ACHN (cell line): ENCODE measurements around the gene HOXD9.

Source experiments
- DNase-seq: peaks from one replicate; pipeline ENCODE4 v3.0.0-alpha.2; 2015
- in situ Hi-C: cut with HindIII; loops from 2 replicates; pipeline ENCODE4 v1.10.0; 2017; ENCODE audit warnings: low sequenced_read_pairs, low pct_ligation_motif_present, low pct_unique_long_range_greater_than_20kb

Gene HOXD9

GRCh38 chr2:176145085-176145969 is 22.8 kb downstream of the HOXD9 start:
- in situ Hi-C loops: loop anchor here (25.0 kb wide), 2 partner anchors 292 to 517 kb away; no protein-coding TSS in a partner anchor
- no peak for DNase-seq

- DNase-seq: no peak
- in situ Hi-C loops: loop anchor here (25.0 kb wide), 2 partner anchors 291 to 516 kb away; no protein-coding TSS in a partner anchor
Observed at GRCh38 chr2:176146101-176146500, 23.6 kb downstream of the HOXD9 start.

GRCh38 chr2:176146645-176147044 is 24.1 kb downstream of the HOXD9 start:
- in situ Hi-C loops: loop anchor here (25.0 kb wide), 2 partner anchors 291 to 516 kb away; no protein-coding TSS in a partner anchor
- no peak for DNase-seq

- DNase-seq: no peak
- in situ Hi-C loops: loop anchor here (25.0 kb wide), 2 partner anchors 290 to 515 kb away; no protein-coding TSS in a partner anchor
Observed at GRCh38 chr2:176147210-176147799, 24.8 kb downstream of the HOXD9 start.

GRCh38 chr2:176147800-176148496 is 25.4 kb downstream of the HOXD9 start:
- DNase-seq: no peak
- in situ Hi-C loops: loop anchor here (25.0 kb wide), 2 partner anchors 289 to 514 kb away; no protein-coding TSS in a partner anchor

- no peak for DNase-seq
- in situ Hi-C loops: loop anchor here (25.0 kb wide), 2 partner anchors 288 to 513 kb away; no protein-coding TSS in a partner anchor
Observed at GRCh38 chr2:176148751-176149421, 26.4 kb downstream of the HOXD9 start.

GRCh38 chr2:176149481-176149938 is 27.0 kb downstream of the HOXD9 start:
- no peak for DNase-seq
- in situ Hi-C loops: loop anchor here (25.0 kb wide), 2 partner anchors 288 to 513 kb away; no protein-coding TSS in a partner anchor

- in situ Hi-C loops: loop anchor here (25.0 kb wide), 2 partner anchors 287 to 512 kb away; no protein-coding TSS in a partner anchor
Observed at GRCh38 chr2:176149939-176150583, 27.5 kb downstream of the HOXD9 start.

GRCh38 chr2:176150584-176151441 is 28.3 kb downstream of the HOXD9 start:
- in situ Hi-C loops: no loop called here
- DNase-seq: no peak

More at GRCh38 chr2:176149939-176150583, 27.5 kb downstream of the HOXD9 start:
- no peak for DNase-seq

- in situ Hi-C loops: no loop called here
- DNase-seq: peak; percentile 68
Observed at GRCh38 chr2:176151442-176152287, 29.1 kb downstream of the HOXD9 start, which contains the start of gene HOXD4. TSS of gene HOXD4 (plus strand) at chr2:176151550. CDS start at chr2:176151634, 84 bp downstream.

- in situ Hi-C loops: no loop called here
- peak; percentile 70 for DNase-seq
Observed at GRCh38 chr2:176152350-176153181, 30.0 kb downstream of the HOXD9 start.

GRCh38 chr2:176154576-176155252 is 32.2 kb downstream of the HOXD9 start:
- DNase-seq: no peak
- in situ Hi-C loops: no loop called here

- in situ Hi-C loops: no loop called here
- no peak for DNase-seq
Observed at GRCh38 chr2:176155356-176156044, 33.0 kb downstream of the HOXD9 start.

- DNase-seq: no peak
- in situ Hi-C loops: no loop called here
Observed at GRCh38 chr2:176156301-176156806, 33.8 kb downstream of the HOXD9 start.
